ENCODE measurements around the gene PGM5.

Gene PGM5

GRCh38 chr9:68437785-68438184 lies 81.4 kb downstream of the PGM5 start:
- DNase-seq (ENCODE audit: low spot score) = no peak

DNA sequence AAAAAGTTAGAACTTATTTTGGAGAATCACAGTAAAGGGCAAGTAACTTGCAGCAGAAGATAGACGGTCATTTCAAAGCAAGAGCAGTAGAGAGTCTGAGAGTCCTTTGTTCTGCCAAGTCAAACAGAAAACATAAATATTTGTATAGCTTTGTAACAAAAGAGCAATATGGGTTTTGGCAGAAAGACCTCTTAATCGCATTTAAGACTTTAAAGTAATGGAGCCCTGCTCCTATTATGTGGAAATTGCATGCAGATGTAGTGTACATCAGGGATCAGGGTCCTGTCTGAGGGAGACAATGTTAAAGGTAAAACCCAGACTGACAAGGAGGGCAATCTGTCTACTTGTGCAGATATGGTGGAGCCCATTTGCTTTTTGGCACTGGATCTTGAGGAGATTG lies 87.2 kb downstream of the PGM5 start:
- no peak for DNase-seq (ENCODE audit: low spot score)

DNA sequence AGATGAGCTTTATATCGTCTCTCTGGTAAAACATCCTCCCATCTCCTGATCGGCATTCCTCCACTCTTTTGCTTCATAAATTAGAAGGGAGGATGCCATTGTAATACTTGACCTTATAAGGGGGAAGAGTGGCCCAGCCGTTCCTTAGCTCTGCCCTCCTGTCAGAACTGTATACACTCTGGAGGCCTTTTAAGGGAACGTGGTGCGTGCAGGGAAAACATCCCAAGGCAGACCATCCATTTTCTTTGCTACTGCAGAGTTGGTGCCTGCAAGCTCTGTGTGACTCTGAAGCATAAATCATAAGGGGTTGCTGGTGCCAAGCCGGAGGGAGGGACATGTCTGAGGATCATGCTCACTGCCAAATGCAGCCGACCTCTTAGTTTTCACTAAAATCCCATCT lies 90.4 kb downstream of the PGM5 start:
- DNase-seq (ENCODE audit: low spot score) = no peak

DNA sequence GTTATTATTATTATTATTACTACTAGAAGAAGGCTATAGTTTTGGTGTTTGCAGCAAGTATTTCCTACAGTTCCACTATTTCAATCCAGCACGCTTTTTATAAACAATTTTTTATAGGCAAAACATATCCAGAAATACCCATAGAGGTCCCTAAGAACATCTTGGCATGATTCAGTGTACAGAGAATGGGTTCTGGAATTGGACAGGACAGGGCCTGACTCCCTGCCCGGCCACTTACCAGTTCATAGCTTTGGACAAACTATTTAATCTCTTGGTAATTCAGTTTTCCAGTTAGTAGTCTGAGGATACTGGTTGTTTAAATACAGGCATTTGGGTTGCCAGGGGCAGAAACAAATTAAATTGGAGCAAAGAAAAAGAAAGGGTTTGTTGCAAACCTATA lies 91.2 kb downstream of the PGM5 start:
- DNase-seq (ENCODE audit: low spot score) = no peak

DNA sequence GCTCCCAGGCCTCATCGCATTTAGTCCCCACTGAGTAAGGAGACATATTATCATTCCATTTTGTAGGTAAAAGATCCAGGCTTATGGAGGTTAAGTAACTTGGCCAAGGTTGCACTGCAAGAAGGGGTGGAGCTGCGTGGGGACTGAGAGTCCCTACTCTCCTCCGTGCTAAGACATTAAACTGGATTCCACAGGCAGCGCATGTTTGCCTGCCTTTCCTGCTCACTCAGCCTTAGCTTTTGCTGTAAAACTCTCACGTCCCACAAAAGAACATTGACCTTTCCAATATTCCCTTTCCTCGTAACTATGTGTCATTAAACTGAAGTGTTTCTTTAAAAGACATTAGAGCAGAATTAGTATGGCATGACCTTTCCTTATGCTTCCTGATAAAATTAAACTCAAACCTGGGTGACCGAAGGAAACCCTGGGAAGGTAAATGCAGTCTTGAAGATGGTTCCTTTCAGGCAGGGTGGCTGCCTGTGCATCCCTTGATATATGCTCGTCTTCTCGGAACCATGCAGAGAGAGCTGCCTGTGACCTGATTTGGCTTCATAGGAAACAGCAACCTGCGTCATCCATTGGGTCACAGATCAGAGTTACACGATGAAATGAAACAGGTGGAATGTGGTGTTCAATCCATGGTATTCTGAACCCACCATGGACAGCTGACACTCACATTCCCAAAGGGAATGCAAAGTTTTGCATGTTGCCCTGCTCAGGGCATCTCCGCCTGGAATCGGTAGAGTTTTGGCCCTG lies 98.3 kb downstream of the PGM5 start:
- DNase-seq (ENCODE audit: low spot score) = no peak

GRCh38 chr9:68455451-68455850 lies 99.0 kb downstream of the PGM5 start:
- DNase-seq (ENCODE audit: low spot score) = no peak

- no peak for DNase-seq (ENCODE audit: low spot score)
Measured at GRCh38 chr9:68457803-68458202, 101.4 kb downstream of the PGM5 start.

DNA sequence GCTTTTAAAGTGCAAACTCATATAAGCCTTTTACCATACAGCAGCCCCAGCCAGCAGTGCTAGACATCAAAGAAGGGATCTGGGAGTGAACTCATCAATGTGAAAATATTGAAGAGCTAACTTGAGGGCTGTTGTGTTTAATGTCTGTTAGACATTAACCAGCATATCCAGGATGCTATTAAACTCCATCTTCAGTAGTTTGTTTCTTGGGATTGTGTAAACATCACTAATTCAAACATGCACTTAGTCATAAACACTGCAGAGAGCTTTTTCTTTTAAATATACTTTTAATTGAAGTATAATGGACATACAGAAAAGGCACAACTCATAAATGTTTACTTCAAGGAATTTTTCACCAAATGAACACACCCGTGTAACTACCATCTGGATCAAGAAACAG lies 102.5 kb downstream of the PGM5 start:
- no peak for DNase-seq (ENCODE audit: low spot score)

DNA sequence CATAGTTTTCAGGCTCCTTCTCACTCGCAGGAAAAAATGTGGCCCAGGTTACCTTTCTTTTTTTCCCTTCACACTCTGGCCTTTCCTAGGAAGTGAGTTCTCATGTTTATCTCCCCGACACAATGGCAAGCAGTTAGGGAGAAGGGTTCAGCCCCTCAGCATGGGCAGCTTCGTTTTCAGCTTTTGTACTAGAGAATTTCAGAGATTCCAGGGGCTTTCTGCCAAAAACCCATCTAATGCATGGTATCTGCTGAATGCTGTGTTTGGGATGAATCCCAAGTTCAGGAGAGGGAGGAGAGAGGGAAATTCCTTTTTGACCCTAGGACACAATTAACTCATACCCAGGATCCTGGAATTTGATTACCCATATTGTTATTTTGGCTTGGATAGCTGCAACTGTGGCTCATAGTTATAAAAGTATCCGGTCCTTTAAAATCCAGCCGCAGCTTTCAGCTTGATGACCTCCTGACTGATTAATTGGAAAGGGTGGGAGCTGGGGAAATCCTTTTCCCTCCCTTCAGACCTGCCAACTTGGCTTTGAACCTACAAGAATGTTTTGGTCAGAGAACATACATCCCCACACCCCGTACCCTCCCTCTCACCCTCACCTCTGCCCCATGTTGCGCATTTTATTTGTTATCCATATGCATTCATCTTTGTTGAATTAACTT lies 105.8 kb downstream of the PGM5 start:
- no peak for DNase-seq (ENCODE audit: low spot score)

- DNase-seq (ENCODE audit: low spot score) = no peak
Measured at GRCh38 chr9:68470067-68470466, 113.7 kb downstream of the PGM5 start.

- DNase-seq (ENCODE audit: low spot score) = no peak
Measured at GRCh38 chr9:68470634-68471033, 114.2 kb downstream of the PGM5 start.

- no peak for DNase-seq (ENCODE audit: low spot score)
Measured at GRCh38 chr9:68472119-68472518, 115.7 kb downstream of the PGM5 start.

DNA sequence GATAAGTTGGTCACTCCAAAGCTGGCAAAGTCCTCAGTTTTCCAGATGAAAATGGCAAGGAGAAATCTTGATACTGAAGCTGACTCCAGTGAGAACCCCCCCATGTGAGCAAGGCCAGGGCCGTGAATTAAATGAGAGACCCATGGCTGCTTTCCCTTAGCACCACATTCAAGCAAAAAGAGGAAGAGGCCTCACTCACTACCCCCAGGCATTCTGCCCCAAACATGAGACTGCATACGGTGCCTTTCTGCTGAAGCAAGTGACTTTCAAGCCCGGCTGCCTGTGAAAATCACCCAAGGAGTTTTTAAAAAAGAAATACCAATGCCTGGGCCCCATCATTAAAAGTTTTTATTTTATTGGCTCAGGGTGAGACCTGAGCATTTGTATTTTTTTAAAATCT lies 117.4 kb downstream of the PGM5 start:
- DNase-seq (ENCODE audit: low spot score) = no peak

GRCh38 chr9:68476422-68476821 lies 120.0 kb downstream of the PGM5 start:
- no peak for DNase-seq (ENCODE audit: low spot score)

- DNase-seq (ENCODE audit: low spot score) = no peak
Measured at GRCh38 chr9:68476847-68477246, 120.4 kb downstream of the PGM5 start.

GRCh38 chr9:68480807-68481206 lies 124.4 kb downstream of the PGM5 start:
- no peak for DNase-seq (ENCODE audit: low spot score)

- no peak for DNase-seq (ENCODE audit: low spot score)
Measured at GRCh38 chr9:68482548-68482947, 126.1 kb downstream of the PGM5 start.

DNA sequence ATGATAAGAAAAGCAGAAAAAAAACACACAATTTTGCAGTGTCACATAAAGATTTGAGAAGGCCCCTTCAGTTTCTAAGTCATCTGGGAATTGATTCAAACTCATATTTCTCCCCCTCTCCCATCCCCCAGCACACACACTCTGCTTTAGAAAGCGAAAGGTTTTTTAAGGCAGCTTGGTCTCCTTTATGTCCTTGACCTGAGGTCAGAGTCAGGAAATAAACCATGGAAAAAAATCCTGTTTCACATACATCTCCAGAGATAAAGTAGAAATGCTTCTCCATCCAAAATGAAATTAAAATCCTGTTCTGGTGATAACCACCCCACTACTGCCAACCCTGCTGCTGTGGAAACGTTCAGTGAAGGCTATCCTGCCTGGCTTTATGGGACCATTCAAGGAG lies 131.7 kb downstream of the PGM5 start:
- DNase-seq (ENCODE audit: low spot score) = no peak

- DNase-seq (ENCODE audit: low spot score) = no peak
Measured at GRCh38 chr9:68489646-68490045, 133.2 kb downstream of the PGM5 start.

DNA sequence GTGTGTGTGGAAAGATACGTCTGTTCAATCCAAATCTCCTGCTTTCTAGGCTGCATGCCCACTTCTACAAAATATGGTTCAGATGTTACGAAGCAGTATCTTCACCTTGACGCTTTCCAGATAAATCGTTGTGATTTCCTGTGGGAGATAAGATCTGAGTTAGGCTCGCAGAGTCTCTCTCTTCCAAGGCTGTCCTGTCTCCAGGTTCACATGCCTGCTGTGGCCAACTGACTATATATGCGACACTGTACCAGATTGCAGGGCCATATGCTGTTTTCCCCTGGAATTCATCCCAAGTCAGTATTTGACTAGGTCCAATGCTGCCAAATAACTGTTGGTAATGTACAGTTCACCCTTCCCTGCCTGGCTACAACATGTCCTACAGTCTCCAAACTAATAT lies 136.4 kb downstream of the PGM5 start:
- no peak for DNase-seq (ENCODE audit: low spot score)

DNA sequence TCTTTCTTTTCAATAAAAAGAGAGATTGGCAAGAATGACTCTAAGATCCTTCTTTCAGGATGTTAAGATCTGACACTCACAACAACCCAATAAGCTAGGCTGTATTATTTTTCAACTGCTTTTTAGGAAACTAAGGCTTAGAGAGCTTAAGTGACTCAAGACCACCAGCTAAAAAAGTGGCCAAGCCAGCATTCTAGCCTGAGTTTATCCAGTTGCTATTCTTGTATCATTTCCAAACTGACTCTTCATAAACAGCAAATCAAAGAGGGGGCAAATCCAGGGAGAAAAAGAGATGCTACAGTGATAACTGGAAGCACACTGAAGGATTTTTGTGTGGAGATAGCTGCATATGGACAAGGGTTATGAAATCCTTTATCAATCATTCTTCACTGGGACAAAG lies 137.1 kb downstream of the PGM5 start:
- DNase-seq (ENCODE audit: low spot score) = no peak

DNA sequence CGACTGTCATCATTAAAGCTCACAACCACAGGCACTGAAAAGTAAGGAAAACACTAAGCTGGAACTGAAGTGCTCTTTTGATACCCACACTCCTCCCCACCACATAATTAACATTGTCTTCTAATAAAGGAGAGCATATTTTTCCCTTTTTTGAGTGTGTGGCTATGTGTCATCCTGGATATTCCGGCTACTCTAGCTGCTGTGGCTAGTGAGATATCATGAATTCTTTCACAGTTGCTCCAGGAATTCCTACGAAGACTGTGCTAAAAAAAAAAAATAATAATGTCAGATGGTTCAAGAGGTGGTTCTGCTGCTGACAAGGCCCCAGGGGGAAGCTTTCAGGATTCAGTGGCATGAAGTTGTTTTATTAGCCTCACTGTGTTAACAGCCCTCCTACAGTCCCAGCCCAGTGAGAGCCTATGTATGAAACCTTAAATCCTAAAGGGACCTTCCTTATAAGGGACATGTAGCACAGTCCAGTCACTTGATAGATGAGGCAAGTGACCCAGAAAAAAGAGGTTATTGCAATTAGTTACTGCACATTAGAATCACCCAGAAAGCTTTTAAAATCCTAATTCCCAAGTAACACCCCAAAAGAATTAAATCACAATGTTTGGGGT lies 137.7 kb downstream of the PGM5 start:
- DNase-seq (ENCODE audit: low spot score) = no peak

DNA sequence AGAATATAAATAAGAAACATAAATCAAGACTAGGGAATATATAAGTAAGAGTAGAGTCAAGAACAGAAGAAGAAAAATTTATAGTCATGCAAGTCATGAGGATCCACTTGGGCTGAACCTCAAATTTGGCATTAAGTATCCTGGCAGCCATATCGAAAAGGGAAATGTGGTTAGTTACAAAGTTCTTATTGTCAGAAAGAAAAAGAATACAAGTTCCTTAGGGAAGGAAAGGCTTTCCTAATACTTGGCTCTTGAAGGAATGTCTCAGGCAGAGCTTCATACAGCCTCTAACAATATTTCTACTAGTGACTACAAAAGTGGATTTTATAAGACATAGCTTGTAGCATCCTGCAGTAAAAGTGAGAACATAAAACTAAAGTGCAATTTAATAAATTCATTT lies 138.8 kb downstream of the PGM5 start:
- no peak for DNase-seq (ENCODE audit: low spot score)

DNA sequence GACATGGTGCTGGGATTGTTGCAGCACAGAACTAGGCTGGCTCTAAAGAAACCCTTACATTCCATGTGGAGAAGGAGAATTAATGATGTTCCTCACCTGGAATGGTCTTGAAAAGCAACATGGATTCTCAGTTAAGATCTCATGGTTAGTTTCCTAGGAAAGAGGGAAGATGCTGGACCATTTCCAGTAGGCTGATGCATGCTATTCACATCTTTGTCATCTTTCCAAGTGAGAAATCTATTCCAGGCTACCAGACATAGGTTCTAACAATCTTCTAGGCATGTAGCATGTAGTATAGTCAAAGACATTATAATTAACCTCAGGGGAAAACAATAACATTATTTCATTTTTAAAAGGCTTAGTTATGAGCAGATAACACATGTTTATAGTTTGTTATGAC lies 139.9 kb downstream of the PGM5 start:
- no peak for DNase-seq (ENCODE audit: low spot score)

All from SW480 (cell line).